ENCODE data around the gene FLT3LG. TPM values are rescaled to one million over a fixed set of nuclear protein-coding genes. Genes with fewer than 3 reads are reported as not detected.

The FLT3LG gene
- total RNA-seq, 1 donor = 4.3 TPM

GRCh38 chr19:49437231-49437630, 36.8 kb upstream of the FLT3LG start:
- Histone ChIP-seq H3K36me3 (ENCODE audit: insufficient read depth, low read length) (no peaks in the 10 kb centered on the region), H3K4me1 (ENCODE audit: insufficient read depth, low read length) (peaks cover 8% of the 10 kb centered on the region), H3K4me2 (ENCODE audit: insufficient read depth, low read length) (no peak overlapping the region), H3K4me3 (ENCODE audit: insufficient read depth, low read length) (no peak overlapping the region), H3K79me2 (ENCODE audit: insufficient read depth, low read length) (no peaks in the 10 kb centered on the region), H3K27me3 (ENCODE audit: insufficient read depth, low read length) (peaks cover 74% of the 10 kb centered on the region), H2AFZ (ENCODE audit: low read length) (no peak overlapping the region), H4K20me1 (ENCODE audit: insufficient read depth, low read length) (no peaks in the 10 kb centered on the region), H3K27ac (ENCODE audit: low read depth, low read length) (no peak overlapping the region), H3K9me3 (ENCODE audit: low read depth, low read length) (no peaks in the 10 kb centered on the region)
- TF ChIP-seq CTCF (IDR thresholded peaks at IDR 0.05; ENCODE audit: extremely low read depth, low read depth, low read length) = no peak
- peak; percentile 83 for DNase-seq (ENCODE audit: insufficient read length, low spot score, missing footprints)

GRCh38 chr19:49438261-49438660, 35.8 kb upstream of the FLT3LG start:
- H3K9me3 ChIP-seq (ENCODE audit: low read depth, low read length) = no peaks in the 10 kb centered on the region
- H3K4me3 ChIP-seq (ENCODE audit: insufficient read depth, low read length) = no peak overlapping the region
- no peaks in the 10 kb centered on the region for H3K79me2 ChIP-seq (ENCODE audit: insufficient read depth, low read length)
- no peak overlapping the region for H3K27ac ChIP-seq (ENCODE audit: low read depth, low read length)
- H2AFZ ChIP-seq (ENCODE audit: low read length) = no peak overlapping the region
- no peaks in the 10 kb centered on the region for H3K36me3 ChIP-seq (ENCODE audit: insufficient read depth, low read length)
- H4K20me1 ChIP-seq (ENCODE audit: insufficient read depth, low read length) = no peaks in the 10 kb centered on the region
- H3K4me1 ChIP-seq (ENCODE audit: insufficient read depth, low read length) = peaks cover 10% of the 10 kb centered on the region
- H3K27me3 ChIP-seq (ENCODE audit: insufficient read depth, low read length) = peaks cover 66% of the 10 kb centered on the region
- H3K4me2 ChIP-seq (ENCODE audit: insufficient read depth, low read length) = no peak overlapping the region
- no peak for TF ChIP-seq CTCF (IDR thresholded peaks at IDR 0.05; ENCODE audit: extremely low read depth, low read depth, low read length)
- DNase-seq (ENCODE audit: insufficient read length, low spot score, missing footprints) = no peak

- Histone ChIP-seq H3K36me3 (ENCODE audit: insufficient read depth, low read length) (no peaks in the 10 kb centered on the region), H3K4me1 (ENCODE audit: insufficient read depth, low read length) (peaks cover 10% of the 10 kb centered on the region), H3K4me2 (ENCODE audit: insufficient read depth, low read length) (no peak overlapping the region), H3K27me3 (ENCODE audit: insufficient read depth, low read length) (peaks cover 63% of the 10 kb centered on the region), H3K79me2 (ENCODE audit: insufficient read depth, low read length) (no peaks in the 10 kb centered on the region), H3K9me3 (ENCODE audit: low read depth, low read length) (no peaks in the 10 kb centered on the region), H2AFZ (ENCODE audit: low read length) (no peak overlapping the region), H3K4me3 (ENCODE audit: insufficient read depth, low read length) (no peak overlapping the region), H3K27ac (ENCODE audit: low read depth, low read length) (no peak overlapping the region), H4K20me1 (ENCODE audit: insufficient read depth, low read length) (no peaks in the 10 kb centered on the region)
- no peak for TF ChIP-seq CTCF (IDR thresholded peaks at IDR 0.05; ENCODE audit: extremely low read depth, low read depth, low read length)
- peak; percentile 83 for DNase-seq (ENCODE audit: insufficient read length, low spot score, missing footprints)
These were observed 34.2 kb upstream of the FLT3LG start for GRCh38 chr19:49439836-49440235.

- no peaks in the 10 kb centered on the region for H4K20me1 ChIP-seq (ENCODE audit: insufficient read depth, low read length)
- no peak for TF ChIP-seq CTCF (IDR thresholded peaks at IDR 0.05; ENCODE audit: extremely low read depth, low read depth, low read length)
- H3K4me3 ChIP-seq (ENCODE audit: insufficient read depth, low read length) = no peak overlapping the region
- H3K79me2 ChIP-seq (ENCODE audit: insufficient read depth, low read length) = no peaks in the 10 kb centered on the region
- H3K4me1 ChIP-seq (ENCODE audit: insufficient read depth, low read length) = peaks cover 10% of the 10 kb centered on the region
- H3K27ac ChIP-seq (ENCODE audit: low read depth, low read length) = no peak overlapping the region
- H3K36me3 ChIP-seq (ENCODE audit: insufficient read depth, low read length) = no peaks in the 10 kb centered on the region
- DNase-seq (ENCODE audit: insufficient read length, low spot score, missing footprints) = peak; percentile 88
- no peaks in the 10 kb centered on the region for H3K9me3 ChIP-seq (ENCODE audit: low read depth, low read length)
- H3K4me2 ChIP-seq (ENCODE audit: insufficient read depth, low read length) = no peak overlapping the region
- H3K27me3 ChIP-seq (ENCODE audit: insufficient read depth, low read length) = peaks cover 63% of the 10 kb centered on the region
- no peak overlapping the region for H2AFZ ChIP-seq (ENCODE audit: low read length)
These were observed 33.4 kb upstream of the FLT3LG start for GRCh38 chr19:49440439-49441209.
